CD4-positive, alpha-beta T cell treated with Interleukin-2 at 100 ng/mL for 4 hours (primary cell): ENCODE measurements around the gene HHIP.
"Not testable (repeated sequence)": the region's sequence is repeated elsewhere in the genome, so short reads cannot be mapped to it uniquely, and the experiment has no call there.

ENCODE experiments used
- DNase-seq: peaks from one replicate; pipeline ENCODE4 v3.0.0-alpha.2; 2020; ENCODE audit warnings: low spot score

The HHIP gene

DNA sequence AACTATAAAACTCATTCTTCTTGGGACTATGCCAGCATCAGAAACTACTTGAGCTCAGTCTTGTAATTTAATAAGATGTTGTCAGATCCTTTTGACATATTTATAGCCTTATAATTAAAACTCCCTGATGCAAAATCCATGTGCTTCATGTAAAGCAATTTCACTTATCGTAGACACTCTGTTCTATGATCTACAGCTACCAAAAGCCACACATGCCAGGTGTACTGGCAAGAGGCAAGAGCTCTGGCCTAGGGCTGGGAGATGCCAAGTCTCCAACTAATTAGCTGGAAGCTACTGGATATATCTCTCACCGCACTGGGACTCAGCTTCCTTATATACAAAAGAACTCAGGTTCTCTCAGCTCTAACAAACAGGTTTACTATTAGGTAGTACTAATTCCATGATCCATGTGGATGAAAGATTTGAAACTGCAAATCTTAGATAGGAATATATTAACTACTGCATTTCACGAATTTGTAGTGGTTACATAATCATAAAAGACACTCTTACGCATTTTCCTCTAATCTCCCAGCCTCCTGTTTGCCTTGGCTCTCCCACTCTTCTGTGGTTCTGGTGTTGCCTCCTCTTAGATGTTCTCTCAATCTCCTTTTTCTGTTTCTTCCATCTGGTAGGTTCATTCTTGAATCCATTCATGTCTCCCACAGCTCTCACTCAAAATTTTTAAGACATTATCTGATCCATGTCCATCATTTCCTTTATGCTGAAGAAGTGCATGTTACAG, 103.0 kb downstream of the HHIP start:
- DNase-seq = no peak

DNA sequence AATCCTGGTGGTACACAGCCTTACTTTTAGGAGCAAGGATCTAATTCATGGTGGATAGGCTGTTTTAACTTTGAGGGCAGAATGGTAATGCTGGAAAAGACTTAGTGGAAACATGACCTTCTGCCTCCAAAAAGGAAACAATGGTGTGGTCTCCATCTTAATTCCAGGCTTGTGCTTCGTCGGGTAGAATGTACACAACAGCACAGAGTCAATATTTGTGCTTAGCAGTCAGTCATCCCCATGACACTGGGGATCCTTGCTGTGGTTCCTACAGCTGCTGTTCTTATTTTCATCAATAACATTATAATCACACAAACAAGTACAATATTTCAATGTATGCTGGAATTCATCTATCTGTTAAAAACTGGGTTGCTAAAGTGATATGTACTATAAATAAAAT, 104.4 kb downstream of the HHIP start:
- no peak for DNase-seq

DNA sequence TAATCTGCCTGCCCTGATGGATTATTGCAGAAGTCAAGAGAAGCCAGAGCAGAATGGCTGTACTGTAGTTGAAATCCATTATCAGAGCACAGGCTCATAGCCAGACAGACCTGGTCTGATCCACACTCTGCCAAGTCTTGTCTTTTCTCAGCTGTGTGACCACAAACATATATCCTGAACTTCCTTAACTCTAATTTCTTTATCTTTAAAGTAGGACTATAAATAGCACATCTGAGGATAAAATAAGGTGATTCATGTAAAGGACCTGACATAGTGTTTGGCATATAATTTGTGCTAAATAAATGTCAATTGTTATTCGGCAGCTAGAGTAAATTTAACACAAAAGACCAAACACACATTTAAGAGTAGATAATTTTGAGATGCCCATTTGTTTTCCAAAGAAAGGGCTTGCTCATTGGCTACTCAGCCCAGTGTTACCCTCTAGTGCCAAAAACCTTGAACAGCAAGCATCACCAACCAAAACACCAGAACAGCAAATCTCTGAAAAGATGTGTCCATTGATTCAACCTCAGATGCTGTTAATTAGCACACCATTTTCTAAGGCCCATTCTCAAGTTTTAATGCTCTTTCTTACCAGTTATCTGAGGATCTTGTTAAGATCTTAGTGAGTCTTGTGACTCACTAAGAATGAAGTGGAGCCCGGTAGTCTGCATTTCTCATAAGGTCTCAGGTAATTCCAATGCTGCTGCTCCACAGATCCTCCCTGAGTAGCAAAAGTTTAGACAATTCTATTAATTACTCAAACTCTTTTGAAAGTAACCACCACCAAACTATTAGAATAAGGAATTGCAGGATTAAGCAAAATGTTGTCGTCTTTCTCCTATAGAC, 108.8 kb downstream of the HHIP start:
- DNase-seq = no peak

DNA sequence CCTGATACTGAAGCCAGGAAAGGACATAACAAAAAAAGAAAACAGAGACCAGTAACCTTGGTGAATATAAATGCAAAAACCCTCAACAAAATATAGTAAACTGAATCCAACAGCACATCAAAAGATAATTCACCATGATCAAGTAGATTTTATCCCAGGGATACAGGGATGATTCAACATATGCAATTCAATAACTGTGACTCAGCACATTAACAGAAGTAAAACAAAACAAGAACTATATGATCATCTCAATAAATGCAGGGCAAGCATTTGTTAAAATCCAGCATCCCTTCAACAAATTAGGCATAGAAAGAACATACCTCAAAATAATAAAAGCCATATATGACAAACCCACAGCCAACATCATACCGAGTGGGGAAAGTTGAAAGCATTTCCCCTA, 112.0 kb downstream of the HHIP start:
- no peak for DNase-seq

DNA sequence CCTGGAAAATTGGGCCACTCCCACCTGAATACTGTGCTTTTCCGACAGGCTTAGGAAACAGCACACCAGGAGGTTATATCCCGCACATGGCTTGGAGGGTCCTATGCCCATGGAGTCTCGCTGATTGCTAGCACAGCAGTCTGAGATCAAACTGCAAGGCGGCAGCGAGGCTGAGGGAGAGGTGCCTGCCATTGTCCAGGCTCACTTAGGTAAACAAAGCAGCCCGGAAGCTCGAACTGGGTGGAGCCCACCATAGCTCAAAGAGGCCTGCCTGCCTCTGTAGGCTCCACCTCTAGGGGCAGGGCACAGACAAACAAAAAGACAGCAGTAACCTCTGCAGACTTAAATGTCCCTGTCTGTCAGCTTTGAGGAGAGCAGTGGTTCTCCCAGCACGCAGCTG, 122.9 kb downstream of the HHIP start:
- not testable (repeated sequence) for DNase-seq

DNA sequence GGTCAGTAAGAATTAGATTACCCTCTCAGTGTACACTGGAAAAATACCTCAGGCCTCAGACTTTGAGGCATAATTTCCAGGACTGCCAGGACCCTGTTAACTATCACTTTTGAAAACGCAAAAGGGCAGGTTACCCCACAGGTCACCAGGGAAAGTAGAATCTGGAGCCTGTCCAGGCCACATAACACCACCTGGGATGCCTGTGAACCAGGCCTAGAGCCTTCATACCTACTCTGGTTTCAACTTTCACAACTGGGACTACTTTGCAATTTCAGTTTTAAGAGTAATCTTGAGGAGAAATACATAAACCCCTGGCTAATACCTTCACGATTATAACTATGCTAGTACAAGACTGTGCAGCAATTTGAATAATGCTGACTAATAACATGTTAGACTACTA, 132.4 kb downstream of the HHIP start:
- no peak for DNase-seq

DNA sequence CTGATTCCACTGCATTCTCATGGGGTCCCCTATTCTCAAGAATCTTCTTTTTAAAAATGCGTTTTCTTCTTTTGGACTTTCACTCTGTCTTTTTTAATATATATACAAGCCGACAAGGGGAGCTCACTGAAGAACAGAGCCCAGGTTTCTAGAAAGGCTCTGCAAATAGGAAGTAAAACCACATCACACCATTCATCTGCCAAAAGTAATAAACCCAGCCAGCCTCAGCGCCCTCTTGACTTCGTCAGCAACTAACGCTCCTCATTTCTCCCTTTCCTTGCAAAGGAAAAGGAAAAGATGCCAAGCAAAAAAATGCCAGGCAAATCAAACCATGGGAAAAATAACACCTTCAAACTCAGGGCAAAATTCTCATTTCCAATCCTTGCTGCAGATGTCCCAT, 136.4 kb downstream of the HHIP start:
- no peak for DNase-seq

DNA sequence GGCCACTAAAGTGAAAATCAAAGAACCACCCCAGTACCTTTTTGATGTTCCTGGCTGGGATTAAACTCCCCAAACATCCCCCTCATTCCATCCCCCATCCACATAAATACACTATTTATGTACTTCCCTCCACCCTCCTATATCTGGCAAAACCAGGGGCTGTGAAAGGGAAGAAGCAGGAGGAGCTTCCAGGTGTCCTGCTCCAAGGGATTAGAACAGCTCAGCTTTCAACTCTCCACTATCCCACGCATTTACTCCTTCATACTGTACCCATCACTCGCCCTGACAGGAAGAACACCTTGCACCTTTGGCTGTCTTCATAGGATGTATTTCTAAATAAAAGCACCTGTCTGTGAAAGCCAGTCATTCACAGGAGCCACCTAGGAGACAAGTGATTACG, 140.0 kb downstream of the HHIP start:
- no peak for DNase-seq

DNA sequence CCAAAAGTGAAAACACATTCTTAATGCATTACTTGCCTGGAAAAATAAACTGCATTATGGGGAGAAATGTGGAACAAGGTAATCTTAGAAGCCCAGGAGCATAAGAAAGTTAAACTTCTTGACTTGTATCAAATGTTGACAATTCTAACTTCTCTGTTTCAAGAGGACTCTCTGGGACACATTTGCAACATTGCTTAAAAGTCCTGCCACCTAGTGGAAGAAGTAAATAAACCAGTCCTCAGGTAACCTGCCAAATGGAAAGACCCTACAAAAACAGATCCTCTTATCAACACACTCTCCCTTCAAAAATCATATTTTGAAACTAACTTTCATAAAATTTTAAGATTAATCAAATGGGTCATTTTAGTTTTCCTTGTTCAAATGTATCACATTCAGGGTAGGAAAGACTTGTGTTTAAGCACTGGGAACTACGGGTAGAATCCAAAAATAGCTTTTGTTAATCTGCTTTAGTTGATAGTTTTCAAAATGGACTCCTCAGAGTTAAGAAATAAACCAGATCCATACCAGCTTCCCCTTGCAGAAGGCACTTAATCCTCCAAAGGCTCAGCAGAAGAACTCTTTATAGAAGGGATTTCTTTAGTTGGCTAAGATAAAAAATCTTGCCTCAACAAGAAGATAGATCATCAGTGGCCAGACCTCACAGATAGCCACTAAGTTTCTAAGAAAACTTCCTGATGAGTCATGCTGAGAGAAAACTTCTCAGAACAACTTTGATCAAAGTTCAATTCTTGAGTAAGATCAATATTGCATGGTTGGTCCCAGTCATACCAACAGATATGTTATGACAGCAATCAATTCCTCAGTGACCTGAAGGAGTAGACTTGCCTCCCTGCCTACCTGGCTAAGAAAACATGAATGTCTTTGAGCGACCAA, 141.7 kb downstream of the HHIP start:
- DNase-seq = no peak

DNA sequence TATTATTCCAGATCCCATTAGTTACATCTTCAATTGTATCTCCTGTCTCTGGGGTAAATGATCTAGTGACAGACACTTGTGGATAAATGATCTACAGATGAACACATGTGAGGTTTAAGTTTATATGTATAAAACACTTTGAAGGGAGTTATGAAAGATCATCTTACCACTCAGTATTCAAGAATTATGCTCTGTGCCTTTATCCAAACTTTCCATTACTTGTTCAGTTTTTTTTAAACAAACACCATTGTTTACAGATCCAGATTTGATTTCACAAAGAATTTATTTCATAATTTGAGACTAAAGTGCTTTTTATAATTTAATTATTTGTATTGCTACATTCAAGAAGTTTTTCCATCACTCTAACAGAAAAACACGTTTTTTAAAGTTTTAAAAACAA, 142.5 kb downstream of the HHIP start:
- no peak for DNase-seq

DNA sequence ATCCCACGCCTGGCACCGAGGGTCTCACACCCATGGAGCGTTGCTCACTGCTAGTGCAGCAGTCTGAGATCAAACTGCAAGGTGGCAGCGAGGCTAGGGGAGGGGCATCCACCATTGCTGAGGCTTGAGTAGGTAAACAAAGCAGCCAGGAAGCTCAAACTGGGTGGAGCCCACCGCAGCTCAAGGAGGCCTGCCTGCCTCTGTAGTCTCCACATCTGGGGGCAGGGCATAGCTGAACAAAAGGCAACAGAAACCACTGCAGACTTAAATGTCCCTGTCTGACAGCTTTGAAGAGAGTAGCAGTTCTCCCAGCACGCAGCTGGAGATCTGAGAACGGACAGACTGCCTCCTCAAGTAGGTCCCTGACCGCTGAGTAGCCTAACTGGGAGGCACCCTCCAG, 146.0 kb downstream of the HHIP start:
- not testable (repeated sequence) for DNase-seq
